Esophagus (tissue), 2 donors: Measurements from ENCODE around the gene LGR6. TPM values are rescaled to one million over a fixed set of nuclear protein-coding genes. Genes with fewer than 3 reads are reported as not detected.
"Not testable (repeated sequence)": the region's sequence is repeated elsewhere in the genome, so short reads cannot be mapped to it uniquely, and the experiment has no call there.

ENCODE experiments used
- H3K27ac ChIP-seq, 2 donors: one replicate each; pipeline ENCODE4 v1.5.1; 2013; ENCODE audit warnings: low read depth in 2 of 2, mild to moderate bottlenecking in 2 of 2, inconsistent platforms in 1 of 2, low read length in 1 of 2, moderate library complexity in 1 of 2
- H3K27me3 ChIP-seq, 2 donors: one replicate each; pipeline ENCODE4 v1.6.1; 2013; ENCODE audit warnings: low read length in 2 of 2, control low read depth in 1 of 2, mild to moderate bottlenecking in 1 of 2; ENCODE audit not compliant: insufficient read depth in 2 of 2, control insufficient read depth in 1 of 2
- H3K36me3 ChIP-seq, 2 donors: one replicate each; pipeline ENCODE4 v1.6.1; 2013; ENCODE audit warnings: low read length in 1 of 2; ENCODE audit not compliant: control insufficient read depth in 2 of 2, insufficient read depth in 2 of 2
- H3K4me1 ChIP-seq, 2 donors: one replicate each; pipeline ENCODE4 v1.6.1; 2013; ENCODE audit warnings: low read length in 1 of 2; ENCODE audit not compliant: control insufficient read depth in 2 of 2, insufficient read depth in 2 of 2
- H3K4me3 ChIP-seq, 2 donors: one replicate each; pipeline ENCODE4 v1.5.1; 2013; ENCODE audit warnings: low read length in 2 of 2, mild to moderate bottlenecking in 2 of 2, low read depth in 1 of 2, moderate library complexity in 1 of 2
- H3K9me3 ChIP-seq, 2 donors: one replicate each; pipeline ENCODE4 v1.6.1; 2013; ENCODE audit warnings: mild to moderate bottlenecking in 2 of 2, low read depth in 1 of 2, low read length in 1 of 2, moderate library complexity in 1 of 2; ENCODE audit not compliant: control insufficient read depth in 2 of 2, insufficient read depth in 1 of 2
- WGBS, 2 donors: extraction: QIAGEN DNeasy Blood & Tissue Kit; methylation state at CpG; one replicate each; pipeline ENCODE4 v1.1.7; 2013; 5-methylcytosine and 5-hydroxymethylcytosine counted together
- polyA plus RNA-seq, 2 donors: library from polyadenylated mRNA; stranded (reverse); fragments of 200-250 nt; gene quantifications; one replicate each; pipeline ENCODE4 v1.2.3, GENCODE V29; 2013
- donor health status: healthy with polysubstance abuse.
- donor health status: Bipolar disorder and iron deficiency.

The LGR6 gene
- polyA plus RNA-seq, 2 donors: 4.2 to 6.3 TPM

DNA sequence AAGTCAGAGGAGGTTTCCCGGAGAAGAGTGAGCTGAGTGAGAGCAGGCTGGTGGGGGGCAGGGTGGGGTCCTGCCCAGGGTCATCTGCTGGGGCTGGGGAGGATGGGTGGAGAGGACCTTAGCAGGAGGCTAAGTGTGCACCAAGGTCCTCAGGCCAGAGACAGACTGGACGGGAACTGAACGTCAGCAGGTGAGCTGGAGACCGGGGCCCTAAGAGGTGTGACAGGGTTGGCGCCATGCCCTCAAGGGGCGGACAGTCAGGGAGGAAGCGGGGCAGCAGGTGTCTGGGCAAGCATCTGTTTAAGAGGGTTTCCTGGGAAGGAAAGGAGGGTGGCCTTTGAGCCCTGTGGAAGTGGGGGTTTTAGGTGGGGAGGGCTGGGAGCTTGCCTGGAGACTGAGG lies 19.6 kb upstream of the LGR6 start:
- Histone ChIP-seq H3K36me3 (no peaks in the 10 kb centered on the region), H3K4me1 (no peaks in the 10 kb centered on the region), H3K27me3 (no peaks in the 10 kb centered on the region), H3K4me3 (no peak overlapping the region), H3K27ac (no peak overlapping the region), H3K9me3 (no peaks in the 10 kb centered on the region)
- WGBS, 2 donors: 78 to 93% methylated on average over 7 of the region's 7 CpGs

DNA sequence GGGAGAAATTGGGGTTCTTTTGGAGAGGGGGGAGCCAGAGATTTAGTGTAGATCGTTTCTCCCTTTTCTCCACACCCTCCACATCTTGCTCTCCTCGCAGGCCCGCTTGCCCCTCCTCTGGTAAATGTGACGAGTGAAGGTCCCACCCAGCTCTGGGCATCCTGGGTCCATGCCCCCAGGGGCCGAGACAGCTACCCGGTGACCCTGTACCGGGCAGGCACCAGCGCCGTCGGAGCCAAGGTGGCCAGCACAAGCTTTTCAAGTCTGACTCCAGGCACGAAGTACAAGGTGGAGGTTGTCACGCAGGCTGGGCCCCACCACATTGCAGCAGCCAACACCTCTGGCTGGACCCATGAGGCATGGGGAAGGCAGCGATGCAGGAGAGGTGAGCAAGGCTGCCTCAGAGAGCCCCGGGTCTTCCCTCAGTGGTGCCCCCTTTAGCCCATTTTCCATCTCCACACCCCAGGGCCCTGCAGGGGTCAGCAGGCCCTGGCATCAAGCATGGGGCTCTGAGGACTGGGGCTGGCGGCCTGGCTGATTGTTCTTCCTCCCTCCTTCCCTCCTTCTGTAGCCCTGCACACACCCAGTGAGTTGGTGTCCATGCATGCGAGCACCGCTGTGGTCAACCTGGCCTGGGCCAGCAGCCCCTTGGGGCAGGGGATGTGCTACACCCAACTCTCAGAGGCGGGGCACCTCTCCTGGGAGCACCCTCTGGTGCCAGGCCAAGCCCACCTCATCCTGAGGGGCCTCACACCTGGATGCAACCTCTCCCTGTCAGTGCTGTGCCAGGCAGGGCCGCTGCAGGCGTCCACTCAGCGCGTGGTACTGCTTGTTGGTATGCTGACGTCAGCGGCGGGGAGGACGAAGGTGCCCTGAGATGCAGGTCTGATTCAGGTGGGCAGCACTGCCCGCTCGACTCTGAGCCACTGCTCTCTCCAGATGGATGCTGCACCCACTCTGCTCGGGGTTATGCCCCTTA lies 16.4 kb upstream of the LGR6 start:
- Histone ChIP-seq H3K27me3 (no peaks in the 10 kb centered on the region), H3K27ac (no peak overlapping the region), H3K9me3 (no peaks in the 10 kb centered on the region), H3K4me3 (no peak overlapping the region), H3K36me3 (no peaks in the 10 kb centered on the region), H3K4me1 (no peaks in the 10 kb centered on the region)
- WGBS, 2 donors: 89 to 92% methylated on average over 28 to 29 of the region's 29 CpGs

DNA sequence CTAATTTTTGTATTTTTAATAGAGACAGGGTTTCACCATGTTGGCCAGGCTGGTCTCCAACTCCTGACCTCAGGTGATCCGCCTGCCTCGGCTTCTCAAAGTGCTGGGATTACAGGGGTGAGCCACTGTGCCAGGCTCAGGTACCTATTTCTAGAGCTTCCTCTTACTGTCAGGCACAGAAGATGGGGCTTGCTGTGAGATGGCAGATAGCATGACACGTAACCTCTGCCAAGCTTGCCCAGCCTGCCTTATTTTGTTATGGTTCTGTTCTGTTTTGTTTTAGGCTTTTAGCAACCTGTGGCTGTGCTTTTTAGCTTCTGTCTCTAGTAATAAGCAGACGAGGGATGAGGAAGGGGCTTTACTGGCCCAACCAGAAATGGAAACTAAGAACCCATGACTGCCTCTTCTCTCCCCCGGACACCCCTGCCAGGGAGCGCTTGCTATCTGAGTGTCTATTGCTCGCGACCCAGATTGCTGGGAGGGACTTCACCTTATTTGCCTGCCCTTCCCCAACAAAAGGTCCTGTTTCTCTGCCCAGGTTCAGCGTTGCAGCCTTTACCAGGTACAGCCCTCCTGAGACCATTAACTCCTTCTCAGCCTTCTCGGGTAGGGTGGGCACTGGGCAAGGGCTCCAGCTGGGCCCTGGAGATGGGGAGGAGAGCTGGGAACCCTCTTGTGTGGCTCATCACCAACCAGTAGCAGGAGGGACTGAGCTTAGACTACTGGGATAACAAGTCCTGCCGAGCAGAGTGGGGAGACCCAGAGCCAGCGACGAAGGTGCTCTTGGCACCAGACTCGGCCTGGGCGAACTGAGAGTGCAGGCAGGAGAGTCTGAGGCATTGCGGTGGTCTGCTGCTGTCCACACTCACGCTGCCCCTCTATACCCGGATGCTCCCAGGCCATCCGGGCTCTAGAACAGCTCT lies 13.5 kb upstream of the LGR6 start:
- Histone ChIP-seq H3K4me1 (no peaks in the 10 kb centered on the region), H3K36me3 (no peaks in the 10 kb centered on the region), H3K9me3 (no peaks in the 10 kb centered on the region), H3K4me3 (no peak overlapping the region), H3K27me3 (no peaks in the 10 kb centered on the region), H3K27ac (no peak overlapping the region)
- 71 to 80% methylated on average over 19 of the region's 19 CpGs for WGBS, 2 donors

DNA sequence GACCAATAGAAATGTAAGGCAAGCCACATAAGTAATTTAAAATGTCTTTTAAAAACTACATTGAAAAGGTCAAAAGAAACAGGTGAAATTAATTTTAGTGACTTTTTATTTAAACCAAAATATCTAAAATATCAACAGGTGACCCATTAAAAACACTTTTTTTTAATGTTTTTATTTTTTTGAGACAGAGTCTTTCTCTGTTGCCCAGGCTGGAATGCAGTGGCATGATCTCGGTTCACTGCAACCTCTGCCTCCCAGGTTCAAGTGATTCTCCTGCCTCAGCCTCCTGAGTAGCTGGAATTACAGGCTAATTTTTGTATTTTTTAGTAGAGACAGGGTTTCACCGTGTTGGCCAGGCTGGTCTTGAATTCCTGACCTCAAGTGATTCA lies 12.9 kb upstream of the LGR6 start:
- H3K27ac ChIP-seq, H3K9me3 ChIP-seq, H3K36me3 ChIP-seq, H3K27me3 ChIP-seq, H3K4me1 ChIP-seq, H3K4me3 ChIP-seq: not testable (repeated sequence)
- WGBS, 2 donors: 57 to 65% methylated on average over 2 of the region's 2 CpGs

DNA sequence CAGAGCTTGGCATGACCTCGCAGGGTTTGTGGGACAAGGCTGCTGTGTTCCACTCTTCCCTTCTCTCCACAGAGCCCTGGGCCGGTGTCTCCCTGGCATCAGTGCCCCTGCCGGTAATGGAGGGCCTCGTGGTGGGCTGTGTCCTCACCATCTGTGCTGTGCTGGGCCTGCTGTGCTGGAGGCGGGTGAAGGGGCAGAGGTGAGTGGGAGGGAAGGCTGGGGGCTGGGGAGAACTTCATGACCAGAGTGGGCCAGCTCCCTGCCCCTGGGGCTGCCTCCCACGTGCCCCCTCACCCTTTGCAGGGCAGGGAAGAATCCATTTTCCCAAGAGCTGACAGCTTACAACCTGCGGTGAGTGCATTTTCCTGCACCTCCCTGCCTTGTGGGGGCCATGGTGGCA lies 12.0 kb upstream of the LGR6 start:
- Histone ChIP-seq H3K4me1 (no peaks in the 10 kb centered on the region), H3K27ac (no peak overlapping the region), H3K27me3 (no peaks in the 10 kb centered on the region), H3K36me3 (no peaks in the 10 kb centered on the region), H3K9me3 (no peaks in the 10 kb centered on the region), H3K4me3 (no peak overlapping the region)
- WGBS, 2 donors: 83 to 84% methylated on average over 7 of the region's 7 CpGs

DNA sequence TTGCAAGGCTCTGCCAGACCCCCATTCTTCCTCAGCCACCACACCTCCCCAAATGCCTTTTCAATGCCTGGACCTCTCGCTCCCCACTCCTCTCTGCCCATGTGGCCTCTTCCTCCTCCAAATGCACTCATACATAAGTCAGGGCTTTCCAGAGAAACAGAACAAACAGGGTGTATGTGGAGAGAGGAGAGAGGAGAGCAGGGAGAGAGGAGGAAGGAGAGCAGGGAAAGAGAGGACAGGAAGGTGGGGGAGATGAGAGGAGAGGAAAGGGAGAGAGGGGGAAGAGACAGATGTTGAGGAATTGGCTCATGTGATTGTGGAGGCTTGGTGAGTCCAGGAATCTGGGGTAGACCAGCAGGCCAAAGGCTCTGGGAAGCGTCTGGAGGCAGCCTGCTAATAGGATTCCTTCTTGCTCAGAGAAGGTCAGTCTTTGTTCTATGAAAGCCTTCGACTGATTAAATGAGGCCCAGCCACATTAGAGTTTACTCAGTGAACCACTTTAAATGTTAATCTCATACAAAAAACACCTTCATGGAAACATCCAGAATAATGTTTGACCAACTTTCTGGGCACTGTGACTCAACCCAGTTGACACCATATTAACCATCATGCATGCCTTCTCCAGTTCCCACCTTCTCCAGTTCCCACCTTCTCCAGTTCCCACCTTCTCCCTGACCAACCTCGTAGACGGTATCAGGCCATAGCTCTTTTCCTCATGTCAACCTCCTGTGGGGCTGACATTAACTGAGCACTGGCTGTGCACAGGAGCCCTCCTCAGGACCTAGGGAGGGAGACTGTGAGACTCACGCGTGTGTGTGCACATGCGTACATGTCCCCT lies 11.3 kb upstream of the LGR6 start:
- WGBS, 2 donors: 87 to 88% methylated on average over 8 of the region's 8 CpGs
- no peak overlapping the region for H3K4me3 ChIP-seq
- H3K4me1 ChIP-seq: no peaks in the 10 kb centered on the region
- no peaks in the 10 kb centered on the region for H3K27me3 ChIP-seq
- no peak overlapping the region for H3K27ac ChIP-seq
- H3K9me3 ChIP-seq: no peaks in the 10 kb centered on the region
- H3K36me3 ChIP-seq: no peaks in the 10 kb centered on the region

DNA sequence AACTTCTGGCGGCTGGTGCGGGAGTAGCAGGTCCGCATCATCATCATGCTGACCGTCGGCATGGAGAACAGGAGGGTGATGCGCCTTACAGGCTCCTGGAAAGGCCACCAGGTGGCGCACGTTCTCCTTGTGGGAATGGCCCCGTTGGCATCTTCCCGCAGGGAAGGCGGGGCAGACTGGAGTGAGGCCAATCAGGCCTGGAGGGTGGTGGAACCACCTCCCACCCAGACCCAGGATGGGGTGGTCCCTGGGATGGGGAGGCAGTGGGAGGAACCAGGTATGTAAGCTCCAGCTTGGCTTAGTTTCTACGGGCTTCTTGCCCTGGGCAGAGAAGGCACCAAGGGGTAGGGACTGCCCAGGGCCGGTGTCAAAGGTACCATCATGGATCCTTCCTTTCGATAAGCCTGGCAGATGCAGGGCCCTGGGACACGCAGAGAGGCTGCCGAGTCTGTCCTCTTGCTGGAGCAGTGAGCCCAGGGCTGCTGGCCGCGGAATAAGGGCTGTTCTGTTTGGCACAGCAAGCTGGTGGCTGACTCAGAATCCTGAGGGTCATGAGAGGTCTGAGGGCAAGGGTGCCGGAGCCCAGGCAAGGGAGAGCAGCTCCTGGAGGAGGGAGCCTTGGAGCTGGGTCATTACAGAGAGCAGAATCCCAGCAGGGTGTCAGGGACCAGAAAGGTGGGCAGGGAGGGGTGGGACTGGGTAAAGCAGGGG lies 8.7 kb upstream of the LGR6 start:
- 12 to 13% methylated on average over 19 of the region's 19 CpGs for WGBS, 2 donors
- Histone ChIP-seq H3K36me3 (no peaks in the 10 kb centered on the region), H3K4me1 (no peaks in the 10 kb centered on the region), H3K9me3 (no peaks in the 10 kb centered on the region), H3K27me3 (no peaks in the 10 kb centered on the region), H3K27ac (no peak overlapping the region), H3K4me3 (no peak overlapping the region)

DNA sequence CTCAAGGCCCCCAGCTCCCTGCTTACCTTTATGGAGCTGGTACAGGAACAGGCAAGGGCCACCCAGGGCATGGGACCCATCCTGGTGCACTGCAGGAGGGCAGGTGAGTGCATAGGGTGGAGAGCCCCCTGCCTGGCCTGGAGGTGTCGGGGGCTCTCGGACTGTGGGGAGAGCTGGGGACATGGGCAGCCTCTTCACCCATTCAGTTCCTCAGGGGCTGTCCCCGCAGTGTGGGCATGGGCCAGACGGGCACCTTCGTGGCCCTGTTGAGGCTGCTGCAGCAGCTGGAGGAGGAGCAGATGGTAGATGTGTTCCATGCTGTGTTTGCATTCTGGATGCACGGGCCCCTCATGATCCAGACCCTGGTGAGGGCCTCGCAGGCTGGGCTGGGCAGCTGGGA lies 7.3 kb upstream of the LGR6 start:
- 84 to 88% methylated on average over 7 of the region's 7 CpGs for whole genome bisulfite sequencing, 2 donors
- no peaks in the 10 kb centered on the region for H3K36me3 ChIP-seq
- no peaks in the 10 kb centered on the region for H3K4me1 ChIP-seq
- no peak overlapping the region for H3K27ac ChIP-seq
- no peak overlapping the region for H3K4me3 ChIP-seq
- no peaks in the 10 kb centered on the region for H3K27me3 ChIP-seq
- no peaks in the 10 kb centered on the region for H3K9me3 ChIP-seq
